ENCODE results near the gene CPNE5.
"Not testable (repeated sequence)": the region's sequence is repeated elsewhere in the genome, so short reads cannot be mapped to it uniquely, and the experiment has no call there.

CPNE5 gene

DNA sequence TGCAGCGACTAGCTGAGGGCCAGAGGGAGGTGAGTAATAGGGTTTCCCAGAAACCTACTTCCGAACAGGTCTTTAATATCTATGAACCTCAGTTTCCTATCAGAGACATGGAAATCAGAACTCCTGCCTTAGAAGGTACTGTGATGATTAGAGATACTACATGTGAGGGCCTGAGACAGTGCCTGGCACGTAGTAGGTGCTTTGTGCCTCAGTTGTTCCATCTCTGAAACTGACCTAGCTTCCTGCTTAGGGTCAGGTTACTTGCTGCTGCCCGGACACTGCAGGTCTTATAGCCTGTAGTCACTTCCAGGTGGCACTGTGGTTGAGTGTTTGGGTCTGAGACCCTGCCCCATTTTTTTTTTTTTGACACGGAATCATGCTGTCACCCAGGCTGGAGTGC, 120.7 kb downstream of the CPNE5 start:
- DNase-seq, result no peak

DNA sequence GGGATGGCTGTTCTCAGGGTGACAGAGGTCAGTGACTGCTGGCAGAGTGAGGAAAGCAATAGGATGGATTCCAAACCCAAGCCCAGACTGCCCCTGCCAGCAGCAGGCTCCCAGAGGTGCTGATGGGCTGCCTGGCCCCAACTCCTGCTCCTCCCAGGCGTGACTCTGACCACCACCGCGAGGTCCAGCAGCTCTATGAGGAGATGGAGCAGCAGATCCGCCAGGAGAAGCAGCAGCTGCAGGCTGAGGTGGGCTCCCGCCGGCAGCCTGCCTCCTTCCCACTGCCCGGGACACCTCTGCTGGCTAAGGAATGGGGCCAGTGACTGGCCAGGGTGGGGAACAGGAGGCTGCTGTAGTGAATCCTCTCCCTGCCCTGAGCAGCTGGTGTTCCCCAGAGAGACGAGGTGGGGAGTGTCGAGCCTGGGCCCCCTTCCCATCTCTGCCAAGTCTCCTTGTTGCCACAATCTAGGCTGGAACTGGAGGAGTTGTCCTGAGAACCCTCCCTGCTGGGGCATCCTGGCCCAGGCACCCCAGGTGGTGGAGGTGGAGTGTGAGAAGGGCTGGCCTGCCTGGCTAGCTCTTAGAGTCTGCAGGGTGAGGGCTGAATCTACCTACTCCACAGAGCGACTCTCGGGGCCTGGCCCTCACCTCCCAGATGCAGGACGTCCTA, 121.2 kb downstream of the CPNE5 start:
- DNase-seq, result no peak

DNA sequence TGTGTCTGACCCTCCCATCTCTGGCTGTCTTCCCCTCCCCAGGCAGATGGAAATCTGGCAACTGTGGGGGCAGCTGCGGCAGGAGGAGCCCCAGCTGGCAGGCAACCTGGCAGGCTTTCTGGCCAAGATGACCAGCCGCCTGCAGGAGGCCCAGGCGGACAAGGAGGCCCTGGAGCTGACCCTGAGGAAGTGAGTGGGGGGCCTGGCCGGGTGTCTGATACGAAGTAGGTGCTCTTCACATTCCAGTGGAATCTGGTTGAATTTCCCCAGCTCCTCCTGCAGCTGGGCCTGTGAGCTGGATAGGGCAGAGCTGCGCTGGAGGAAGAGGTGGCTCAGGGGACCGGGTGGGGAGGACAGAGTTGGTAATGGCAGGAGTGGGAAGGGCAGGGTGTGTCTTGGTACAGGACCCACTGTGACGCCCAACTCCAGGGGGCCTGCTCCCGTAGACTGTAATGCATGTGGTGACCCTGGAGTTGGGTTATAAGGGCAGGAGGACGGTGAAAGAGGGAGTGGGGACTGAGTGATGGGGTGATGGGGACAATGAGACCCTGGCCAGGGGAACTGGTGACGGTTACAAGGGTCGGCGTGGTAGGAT, 121.9 kb downstream of the CPNE5 start:
- DNase-seq, result no peak

DNA sequence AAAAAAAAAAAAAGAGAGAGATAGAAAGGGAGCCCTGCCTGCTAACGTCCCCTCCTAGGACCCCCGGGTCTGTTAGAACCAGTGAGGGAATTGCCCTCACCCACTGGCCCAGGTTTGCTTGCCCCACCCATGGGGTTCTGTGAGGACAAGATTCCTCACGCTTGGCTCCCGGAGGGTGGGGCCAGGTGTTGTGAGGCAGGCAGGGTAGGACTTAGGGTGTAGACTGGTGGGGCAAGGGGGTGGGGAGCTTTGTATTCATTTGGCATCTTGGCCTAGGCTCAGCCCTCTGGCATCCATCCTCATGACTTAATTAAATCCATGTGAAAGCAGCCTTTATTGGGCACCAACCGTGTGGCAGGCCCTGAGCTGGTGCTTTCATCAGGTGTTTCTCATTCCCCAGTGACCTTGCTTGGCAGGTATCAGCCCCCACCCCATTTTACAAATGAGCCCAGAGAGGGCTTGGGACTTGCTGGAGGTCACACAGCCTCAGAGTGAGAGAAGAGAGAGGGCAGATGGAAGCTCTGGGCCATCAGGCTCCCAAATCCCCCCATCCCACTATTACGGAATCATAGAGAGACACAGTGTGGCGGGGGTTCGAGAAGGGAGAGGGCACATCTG, 122.7 kb downstream of the CPNE5 start:
- DNase-seq, result no peak

DNA sequence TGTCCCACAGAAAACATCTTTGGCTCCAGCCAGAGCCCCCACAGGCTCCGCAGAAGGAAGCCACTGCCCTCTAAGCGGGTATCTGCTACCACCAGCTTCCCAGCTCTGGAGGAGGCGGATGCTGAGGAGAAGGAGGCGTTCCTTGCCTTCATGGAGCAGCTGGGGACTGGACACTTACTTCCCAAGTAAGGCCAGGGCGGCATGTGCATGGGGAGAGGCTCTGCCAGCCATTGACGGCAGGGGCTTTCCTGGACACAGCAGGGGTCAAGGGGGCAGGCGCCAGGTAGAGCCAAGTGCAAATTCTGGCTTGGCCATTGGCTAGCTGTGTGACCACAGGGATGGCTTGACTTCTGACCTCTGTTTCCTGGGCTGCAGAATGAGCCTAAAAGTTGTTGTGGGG, 123.8 kb downstream of the CPNE5 start:
- no peak for DNase-seq

DNA sequence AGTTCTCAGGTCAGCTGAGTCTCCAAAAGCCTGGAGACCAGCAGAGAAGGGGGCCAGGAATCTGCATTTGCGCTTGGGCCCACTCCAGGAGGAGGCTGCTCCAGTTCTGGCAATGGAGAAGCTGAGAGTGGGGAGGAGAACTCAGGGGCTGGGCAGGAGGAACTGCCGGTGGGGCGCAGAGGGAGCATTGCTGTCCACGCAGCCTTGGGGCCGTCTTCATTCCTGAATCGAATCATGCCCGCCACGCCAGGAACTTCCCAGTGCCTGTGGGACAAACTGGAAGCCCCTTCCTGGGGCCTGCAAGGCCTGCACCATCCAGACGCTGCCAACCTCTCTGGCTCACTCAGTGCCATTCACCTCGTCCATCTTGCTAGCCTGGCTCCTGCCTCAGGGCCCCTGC, 124.7 kb downstream of the CPNE5 start:
- no peak for DNase-seq

DNA sequence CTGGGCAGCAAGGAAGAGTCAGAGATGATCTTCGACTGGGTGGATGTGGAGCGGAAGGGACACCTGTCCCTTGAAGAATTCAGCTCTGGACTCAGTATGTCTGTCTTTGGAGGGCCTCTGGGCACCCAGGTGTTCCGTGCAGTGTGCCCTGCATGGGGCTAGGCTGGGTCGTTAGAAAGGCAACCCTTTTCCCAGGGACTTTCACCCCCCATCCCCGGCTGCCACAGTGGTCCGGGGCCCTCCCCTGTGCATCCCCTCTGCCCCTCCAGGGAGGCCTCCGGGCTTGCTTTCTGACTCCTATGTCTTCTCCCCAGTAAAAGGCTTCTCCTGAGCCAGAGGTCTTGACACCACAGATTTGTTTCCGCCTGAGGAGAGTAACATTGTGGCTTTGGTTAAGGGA, 125.4 kb downstream of the CPNE5 start:
- no peak for DNase-seq

DNA sequence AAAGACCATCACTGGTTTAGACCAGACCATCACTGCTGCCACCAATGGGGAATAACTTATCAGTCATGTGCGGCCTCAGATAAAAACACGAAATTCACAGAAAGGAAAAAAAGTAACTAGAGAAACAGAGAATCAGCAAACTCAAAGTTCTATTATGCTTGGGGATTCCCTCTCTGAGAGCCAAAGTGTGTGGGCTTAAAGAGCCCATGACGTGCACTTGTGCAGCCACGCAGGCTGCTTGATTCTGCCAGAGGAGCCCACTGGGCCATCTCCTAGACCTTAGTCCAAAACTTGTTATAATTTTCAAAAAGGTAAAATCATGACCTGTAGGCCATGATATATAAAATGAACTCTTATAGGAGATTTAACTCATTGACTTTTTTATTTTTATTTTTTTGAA, 126.4 kb downstream of the CPNE5 start:
- no peak for DNase-seq

DNA sequence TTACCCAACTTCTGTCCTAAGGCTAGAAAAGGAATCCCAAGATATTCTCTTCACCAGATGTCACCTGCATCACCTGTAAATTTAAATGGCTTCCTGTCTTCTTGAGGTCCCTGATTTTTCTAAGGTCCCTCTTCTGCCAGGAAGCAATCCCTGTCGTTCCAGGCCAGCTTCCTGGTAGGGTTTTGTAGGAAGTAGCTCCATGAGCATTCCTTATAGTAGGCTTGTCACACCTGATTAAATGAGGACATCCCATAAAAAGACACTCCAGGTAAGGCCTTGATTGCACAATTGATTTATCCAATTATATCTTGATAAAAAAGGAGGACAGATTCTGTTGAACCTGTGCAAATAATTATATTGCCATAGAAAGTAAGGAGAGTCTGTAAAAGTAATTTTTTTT, 132.9 kb downstream of the CPNE5 start:
- no peak for DNase-seq

DNA sequence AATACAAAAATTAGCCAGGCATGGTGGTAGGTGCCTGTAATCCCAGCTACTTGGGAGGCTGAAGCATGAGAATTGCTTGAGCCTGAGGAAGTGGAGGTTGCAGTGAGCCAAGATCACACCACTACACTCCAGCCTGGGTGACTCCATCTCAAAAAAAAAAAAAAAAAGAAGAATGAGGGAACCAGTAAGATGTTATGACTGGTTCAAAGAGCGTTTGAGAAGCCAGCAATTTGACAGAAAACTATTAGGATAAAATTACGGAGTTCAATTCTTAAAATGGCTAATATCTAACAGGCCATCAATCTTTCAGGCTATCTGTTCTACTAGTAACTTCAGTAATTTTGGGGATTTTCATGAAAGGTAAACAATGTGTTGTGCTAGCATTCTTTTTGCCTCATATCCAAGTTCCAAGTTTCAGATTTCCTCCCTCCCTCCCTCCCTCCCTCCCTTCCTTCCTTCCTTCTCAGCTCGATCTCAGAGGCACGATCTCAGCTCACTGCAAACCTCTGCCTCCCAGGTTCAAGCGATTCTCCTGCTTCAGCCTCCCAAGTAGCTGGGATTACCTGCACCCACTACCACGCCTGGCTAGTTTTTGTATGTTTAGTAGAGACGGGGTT, 134.2 kb downstream of the CPNE5 start:
- not testable (repeated sequence) for DNase-seq

DNA sequence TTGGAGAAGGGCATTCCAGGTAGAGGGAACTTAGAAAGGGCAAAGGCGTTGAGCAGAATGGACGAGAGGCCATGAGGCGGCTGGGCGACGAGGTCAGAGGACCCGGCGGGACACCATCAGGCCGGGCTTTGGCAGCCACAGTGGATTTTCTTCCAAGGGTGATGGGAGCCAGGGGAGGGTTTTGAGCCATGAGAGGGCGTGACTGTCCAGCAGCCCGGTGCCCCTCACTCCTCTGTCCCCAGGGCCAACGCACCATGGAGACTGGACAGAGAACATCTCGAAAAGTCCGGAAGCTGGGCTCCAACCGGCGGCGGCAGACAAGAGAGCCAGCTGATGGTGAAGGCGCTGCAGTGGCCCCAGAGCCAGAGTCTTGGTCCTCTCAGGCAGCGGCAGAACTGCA, 135.3 kb downstream of the CPNE5 start:
- DNase-seq, result no peak

DNA sequence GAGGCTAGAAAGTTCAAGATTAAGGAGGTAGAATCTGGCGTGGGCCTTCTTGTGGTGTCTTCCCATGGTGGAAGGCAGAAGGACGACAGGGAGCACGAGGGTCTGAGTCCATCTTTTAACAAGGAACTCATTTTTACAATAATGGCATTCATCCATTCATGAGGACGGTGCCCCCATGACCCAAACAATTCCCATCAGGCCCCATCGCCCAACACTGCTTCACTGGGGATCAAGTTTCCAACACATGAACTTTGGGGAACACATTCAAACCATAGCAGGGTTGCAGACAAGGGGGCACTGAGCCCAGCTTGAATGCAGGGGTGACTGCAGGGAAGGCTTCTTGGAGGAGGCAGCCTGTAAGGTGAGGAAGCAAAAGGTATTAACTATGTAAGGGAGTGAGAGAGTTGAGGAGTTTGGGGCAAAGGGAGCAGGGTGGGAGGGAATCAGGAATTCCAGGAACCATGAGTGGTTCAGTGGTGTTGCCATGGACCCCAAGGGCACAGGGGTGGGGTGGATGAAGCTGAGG, 136.1 kb downstream of the CPNE5 start:
- no peak for DNase-seq

DNA sequence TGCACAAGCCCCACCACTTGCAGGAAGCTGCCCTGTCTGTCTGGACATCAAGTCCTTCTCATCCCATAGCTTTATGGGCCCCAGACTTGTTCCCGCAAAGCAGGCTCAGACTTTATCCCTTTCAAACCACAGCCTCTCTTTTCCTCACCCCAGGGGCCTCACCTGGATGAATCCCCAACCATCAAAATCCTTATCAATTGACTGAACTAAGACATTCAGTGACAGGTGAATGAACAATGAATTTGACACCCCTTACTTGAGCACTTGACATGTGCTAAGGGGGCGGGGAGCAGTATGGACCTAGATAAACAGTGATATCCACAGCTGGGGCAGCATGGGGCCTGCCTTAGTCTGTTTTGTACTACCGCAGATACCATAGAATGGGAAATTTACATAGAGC, 136.6 kb downstream of the CPNE5 start:
- no peak for DNase-seq

DNA sequence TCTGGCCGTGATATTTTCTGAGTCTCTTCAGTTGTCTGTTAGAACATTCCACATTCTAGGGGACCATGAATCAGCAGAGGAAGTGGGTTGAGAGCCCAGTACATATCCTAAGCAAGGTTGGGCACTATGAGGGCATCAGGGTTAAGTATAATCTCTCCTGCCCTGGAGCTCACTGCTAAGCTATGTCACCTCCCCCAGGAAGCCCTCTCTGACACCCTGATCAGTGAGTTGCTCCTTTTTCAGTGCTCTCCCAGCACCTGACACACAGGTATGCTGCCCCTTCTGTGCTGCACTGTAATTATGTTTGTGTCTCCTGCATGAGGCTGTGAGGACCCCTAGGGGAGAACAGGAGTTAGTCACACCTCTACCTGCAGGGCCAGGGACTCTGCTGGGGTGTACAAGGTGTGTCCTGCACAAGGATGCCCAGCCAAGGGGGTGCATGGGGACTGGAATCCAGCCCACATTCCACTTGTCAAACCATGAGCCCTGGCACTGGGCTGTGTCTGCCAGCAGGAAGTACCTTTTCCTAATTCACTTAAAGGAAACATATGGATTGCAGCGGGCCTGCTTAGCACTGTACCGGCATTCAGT, 137.7 kb downstream of the CPNE5 start:
- no peak for DNase-seq

DNA sequence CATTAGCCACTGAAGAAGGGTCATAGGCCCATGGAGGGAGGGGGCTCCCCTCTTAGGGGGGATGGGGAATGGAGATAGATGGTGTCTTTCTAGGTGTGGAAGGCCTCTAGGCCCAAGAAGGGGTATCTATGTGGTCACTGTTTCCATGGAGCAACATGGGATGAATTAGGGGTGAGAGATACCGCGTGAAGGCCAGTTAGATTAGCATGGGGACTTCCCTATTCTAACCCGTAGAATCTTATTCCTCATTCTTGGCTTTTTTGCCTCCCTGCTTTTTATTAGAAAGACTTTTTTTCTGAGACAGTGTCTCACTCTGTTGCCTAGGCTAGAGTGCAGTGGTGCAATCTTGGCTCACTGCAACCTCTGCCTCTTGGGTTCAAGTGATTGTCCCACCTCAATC, 138.4 kb downstream of the CPNE5 start:
- no peak for DNase-seq

DNA sequence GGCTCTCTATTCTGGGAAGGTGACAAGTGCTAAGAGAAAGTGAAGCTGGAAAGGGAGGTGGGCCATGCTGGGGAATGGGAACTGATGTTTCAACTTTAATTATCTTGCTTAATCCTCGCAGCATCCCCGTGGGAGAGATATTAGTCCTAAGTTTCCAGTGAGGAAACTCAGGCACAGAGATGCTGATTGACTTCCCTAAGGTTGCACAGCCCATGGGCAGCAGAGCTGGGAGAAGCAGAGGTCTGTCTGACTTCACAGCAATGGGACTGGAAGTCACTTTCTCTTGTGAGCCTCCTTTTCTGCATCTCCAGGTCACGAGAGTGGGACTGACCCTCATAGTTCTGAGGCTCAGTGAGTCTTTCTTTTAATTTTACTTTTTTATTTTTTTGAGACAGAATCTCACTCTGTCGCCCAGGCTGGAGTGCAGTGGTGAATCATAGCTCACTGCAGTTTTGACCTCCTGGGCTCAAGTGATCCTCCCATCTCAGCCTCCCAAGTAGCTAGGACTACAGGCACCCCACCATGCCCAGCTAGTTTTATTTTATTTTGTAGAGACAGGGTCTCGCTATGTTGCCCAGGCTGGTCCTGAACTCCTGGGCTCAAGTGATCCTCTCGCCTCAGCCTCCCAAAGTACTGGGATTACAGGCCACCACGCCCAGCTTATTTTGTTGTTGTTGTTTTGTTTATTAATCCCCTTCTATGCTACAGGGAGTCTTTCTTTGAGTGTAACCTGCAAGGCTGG, 139.0 kb downstream of the CPNE5 start:
- DNase-seq, result no peak

DNA sequence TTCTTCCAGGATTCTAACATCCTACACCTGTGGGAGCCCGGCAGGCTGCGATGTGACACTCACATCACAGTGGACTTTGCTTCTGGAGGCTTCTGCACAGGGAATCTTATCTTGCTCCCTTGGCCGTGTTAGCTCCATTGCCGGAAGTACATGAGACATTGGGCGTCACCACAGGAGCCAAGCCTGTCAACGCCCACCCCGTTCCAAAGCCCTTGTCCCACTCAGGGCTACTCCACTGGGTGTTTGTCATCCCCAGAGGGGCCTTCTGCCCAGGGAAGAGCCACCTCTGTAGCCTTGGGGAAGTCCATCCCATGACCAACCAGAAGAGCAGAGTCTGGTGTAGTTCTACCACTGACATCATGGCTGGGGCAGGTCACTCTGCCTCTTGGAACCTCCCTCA, 139.9 kb downstream of the CPNE5 start:
- DNase-seq, result no peak

DNA sequence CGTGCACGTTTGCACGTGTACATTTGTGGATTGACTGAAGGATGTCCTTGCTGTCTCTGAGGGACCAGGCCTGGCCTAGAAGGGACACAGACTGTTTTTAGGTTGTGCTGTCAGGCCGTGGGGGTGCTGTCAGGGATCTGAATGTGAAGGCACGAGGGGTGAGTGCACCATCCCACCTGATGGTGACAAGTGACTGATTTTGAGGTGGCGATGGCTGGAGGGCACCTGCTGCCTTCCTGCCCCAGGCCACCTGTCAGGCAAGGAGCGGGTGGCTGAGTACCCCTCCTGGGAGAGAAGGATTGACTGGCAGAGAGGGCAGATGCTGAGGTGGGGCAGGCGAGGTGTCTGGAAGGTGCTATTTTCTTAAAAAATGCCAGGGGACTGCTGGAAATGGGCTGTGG, 140.4 kb downstream of the CPNE5 start:
- no peak for DNase-seq

DNA sequence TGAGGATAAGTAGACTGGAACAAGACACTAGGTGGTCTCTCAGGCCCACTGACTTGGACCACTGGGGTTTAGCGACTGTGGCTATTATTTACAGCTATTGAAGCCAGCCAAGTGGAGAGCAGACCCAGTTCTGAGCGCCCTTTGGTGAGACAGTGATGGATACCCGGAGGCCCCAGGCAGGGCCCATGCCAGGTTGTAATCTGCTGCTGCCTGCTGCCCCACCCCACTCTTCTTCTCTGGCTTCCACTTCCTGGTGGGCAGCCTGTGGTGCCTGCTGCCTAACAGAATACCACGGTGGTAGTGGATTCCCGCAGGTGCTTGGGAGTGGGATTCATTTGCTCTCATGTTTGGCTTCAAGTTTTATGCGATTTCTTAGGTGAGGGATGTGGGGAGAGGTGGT, 141.0 kb downstream of the CPNE5 start:
- DNase-seq, result no peak

DNA sequence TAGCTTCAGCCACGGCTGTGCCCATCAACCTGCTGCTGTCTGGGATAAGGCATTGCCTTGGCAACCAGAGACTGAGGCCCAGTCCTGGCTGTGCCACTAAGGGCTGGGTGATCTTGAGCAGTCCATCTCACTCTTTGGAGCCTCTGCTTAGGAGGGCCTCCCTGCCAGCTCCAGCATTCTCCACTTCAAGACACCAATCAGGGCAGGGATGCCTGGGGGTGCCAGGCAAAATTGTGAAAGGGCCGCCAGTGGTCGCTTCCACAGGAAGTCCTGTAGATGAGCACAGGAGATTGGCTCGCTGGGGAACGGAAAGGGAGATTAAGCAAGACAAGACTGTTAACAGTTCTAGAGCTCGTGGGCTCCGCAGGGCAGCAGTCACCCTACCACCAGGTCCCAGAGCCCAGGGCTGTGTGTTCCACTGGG, 141.8 kb downstream of the CPNE5 start, which contains the start of gene RAB44:
Gene RAB44, plus strand, starts transcription at position 346 of the 423 bp plus-strand sequence. CDS start 6,410 bp downstream, outside the sequence.
- DNase-seq, result no peak

DNA sequence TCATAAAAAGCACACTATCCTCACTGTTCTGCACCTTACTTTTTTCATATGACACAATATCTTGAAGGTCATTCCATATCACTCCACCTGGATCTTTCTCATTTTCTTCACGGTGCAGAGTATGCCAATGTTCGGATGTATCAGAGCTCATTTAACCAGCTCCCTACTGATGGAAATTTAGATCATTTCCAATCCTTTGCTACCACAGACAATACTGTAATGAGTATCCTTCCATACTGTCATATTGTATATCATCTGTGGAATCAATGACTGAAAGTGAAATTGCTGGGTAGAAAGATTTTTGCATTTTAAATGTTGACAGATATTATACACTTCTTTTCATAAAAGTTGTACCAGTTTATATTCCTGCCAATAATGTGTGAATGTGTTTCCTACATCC, 143.8 kb downstream of the CPNE5 start:
- DNase-seq, result no peak

DNA sequence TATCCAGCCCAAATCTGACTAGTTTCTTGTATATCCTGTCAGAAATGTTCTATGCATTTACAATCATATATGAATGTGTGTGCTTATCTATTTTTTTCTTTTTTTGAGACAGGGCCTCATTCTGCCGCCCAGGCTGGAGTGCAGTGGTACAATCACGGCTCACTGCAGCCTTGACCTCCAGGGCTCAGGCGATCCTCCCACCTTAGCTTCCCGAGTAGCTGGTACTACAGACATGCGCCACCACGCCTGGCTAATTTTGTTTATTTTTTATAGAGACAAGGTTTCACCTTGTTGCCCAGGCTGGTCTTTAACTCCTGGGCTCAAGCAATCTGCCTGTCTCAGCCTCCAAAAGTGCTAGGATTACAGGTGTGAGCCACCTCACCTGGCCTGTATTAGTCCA, 144.6 kb downstream of the CPNE5 start:
- no peak for DNase-seq

Measured in NCI-H2107 (cell line).